Adrenal gland (tissue), 5 donors: ENCODE data around the gene PRAMEF26.
"Not testable (repeated sequence)": the region's sequence is repeated elsewhere in the genome, so short reads cannot be mapped to it uniquely, and the experiment has no call there.

Source experiments
- POLR2A ChIP-seq, 2 donors: fragments of 450-650 bp; IDR thresholded peaks; one replicate each; pipeline ENCODE4 v1.6.1; 2017; ENCODE audit warnings: antibody characterized with exemption in 2 of 2, mild to moderate bottlenecking in 2 of 2, moderate library complexity in 1 of 2
- TF ChIP-seq, protein P1 (sequence below), 6 experiments: fragments of 450-650 bp in 4 of 6; fragments of 200-600 bp in 2 of 6; sonication (generic) in 1 of 6; IDR thresholded peaks; 1 replicate in 5 of 6; 2 replicates in 1 of 6; pipeline versions ENCODE4 v1.5.1 to v1.8.0; 2016 to 2021; ENCODE audit warnings: antibody characterized with exemption in 6 of 6, mild to moderate bottlenecking in 2 of 6, moderate library complexity in 1 of 6
- donor health status: DM: no; HTN: no; CAD: no.

DNA sequence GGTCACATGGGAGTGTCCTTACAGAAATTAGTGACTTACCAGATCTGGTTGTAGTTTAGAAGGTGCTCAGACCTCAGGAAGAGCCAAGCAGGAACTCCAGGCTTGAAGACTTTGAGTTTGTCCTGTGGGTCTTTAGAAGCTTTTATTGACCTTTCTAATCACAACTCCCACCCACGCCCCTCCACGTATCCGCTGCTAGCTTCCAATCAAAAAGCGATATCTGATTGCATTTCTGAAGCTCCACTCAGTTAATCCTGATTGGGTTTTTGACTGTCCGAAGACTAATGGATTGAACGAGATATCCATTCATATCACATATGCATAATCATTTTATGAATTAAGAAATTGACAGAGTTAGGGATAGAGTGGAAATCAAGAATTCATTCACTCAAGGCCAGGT is 39.1 kb downstream of the PRAMEF26 start, which contains the start of gene HNRNPCL2:
- TF ChIP-seq, protein P1, sequence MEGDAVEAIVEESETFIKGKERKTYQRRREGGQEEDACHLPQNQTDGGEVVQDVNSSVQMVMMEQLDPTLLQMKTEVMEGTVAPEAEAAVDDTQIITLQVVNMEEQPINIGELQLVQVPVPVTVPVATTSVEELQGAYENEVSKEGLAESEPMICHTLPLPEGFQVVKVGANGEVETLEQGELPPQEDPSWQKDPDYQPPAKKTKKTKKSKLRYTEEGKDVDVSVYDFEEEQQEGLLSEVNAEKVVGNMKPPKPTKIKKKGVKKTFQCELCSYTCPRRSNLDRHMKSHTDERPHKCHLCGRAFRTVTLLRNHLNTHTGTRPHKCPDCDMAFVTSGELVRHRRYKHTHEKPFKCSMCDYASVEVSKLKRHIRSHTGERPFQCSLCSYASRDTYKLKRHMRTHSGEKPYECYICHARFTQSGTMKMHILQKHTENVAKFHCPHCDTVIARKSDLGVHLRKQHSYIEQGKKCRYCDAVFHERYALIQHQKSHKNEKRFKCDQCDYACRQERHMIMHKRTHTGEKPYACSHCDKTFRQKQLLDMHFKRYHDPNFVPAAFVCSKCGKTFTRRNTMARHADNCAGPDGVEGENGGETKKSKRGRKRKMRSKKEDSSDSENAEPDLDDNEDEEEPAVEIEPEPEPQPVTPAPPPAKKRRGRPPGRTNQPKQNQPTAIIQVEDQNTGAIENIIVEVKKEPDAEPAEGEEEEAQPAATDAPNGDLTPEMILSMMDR (IDR thresholded peaks at IDR 0.05), result not testable (repeated sequence)
- TF ChIP-seq POLR2A (IDR thresholded peaks at IDR 0.05), result not testable (repeated sequence)
